Subcutaneous adipose tissue (tissue), 4 donors: ENCODE data around the gene RANBP9. TPM values are rescaled to one million over a fixed set of nuclear protein-coding genes. Genes with fewer than 3 reads are reported as not detected.

Experiments used
- CTCF ChIP-seq: fragments of 450-650 bp; IDR thresholded peaks from one replicate; pipeline ENCODE4 v1.5.1; 2016; ENCODE audit warnings: low read depth, mild to moderate bottlenecking, control low read depth, antibody characterized with exemption, moderate library complexity
- total RNA-seq, 4 donors: library from RNA; depleted of rRNA; stranded (reverse); fragments of >200 nt; gene quantifications; one replicate each; pipeline ENCODE4 v1.1.0, GENCODE V29; 2016

The RANBP9 gene
- 10 to 100 TPM; 35.2 to 63.3 (median 52.1) TPM for total RNA-seq

DNA sequence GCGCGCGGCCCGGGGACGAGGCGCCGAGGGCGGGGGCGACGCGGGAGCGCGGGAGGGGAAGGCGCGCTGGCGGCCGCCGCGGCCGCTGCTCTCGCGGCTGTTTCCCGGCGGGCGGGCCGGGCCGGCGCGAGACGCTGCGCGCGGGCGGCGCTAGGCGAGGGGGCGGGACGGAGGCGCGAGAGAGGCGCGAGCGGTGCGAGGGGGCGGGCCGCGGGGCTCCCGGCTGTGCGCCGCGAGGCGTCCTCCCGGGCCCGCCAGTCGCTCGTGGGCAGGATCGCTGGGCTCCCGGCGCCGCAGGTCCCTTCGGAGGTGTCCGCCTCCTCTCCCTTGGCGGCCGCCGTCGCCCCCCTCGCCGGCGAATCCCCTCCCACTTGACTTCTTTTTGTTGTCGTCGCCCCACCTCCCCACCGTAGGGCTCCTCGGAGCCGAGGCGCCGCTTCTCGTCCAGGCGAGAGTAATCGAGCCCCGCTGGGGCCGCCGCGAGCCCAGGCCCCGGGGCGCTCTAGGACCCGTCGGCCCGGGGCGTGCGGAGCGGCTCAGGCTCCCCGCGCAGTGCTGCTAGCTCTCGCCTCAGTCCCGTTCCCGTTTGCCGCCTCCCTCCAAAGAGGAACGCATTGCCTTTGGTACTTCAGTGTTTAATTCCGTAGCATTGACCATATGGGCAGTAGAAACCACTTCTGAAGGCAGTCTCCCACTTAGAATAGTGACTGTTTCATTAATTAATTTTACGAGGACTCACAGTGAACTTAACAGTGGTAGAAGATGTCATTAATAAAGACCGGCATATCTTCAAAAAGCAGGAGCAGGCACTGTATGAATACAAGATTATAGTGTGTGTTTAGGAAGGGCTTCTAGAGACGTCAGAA, at the start of gene RANBP9:
TSS of gene RANBP9 (minus strand) at position 103 of the 866 bp plus-strand sequence. CDS start 330 bp downstream, outside the sequence.
- TF ChIP-seq CTCF, result no peak

DNA sequence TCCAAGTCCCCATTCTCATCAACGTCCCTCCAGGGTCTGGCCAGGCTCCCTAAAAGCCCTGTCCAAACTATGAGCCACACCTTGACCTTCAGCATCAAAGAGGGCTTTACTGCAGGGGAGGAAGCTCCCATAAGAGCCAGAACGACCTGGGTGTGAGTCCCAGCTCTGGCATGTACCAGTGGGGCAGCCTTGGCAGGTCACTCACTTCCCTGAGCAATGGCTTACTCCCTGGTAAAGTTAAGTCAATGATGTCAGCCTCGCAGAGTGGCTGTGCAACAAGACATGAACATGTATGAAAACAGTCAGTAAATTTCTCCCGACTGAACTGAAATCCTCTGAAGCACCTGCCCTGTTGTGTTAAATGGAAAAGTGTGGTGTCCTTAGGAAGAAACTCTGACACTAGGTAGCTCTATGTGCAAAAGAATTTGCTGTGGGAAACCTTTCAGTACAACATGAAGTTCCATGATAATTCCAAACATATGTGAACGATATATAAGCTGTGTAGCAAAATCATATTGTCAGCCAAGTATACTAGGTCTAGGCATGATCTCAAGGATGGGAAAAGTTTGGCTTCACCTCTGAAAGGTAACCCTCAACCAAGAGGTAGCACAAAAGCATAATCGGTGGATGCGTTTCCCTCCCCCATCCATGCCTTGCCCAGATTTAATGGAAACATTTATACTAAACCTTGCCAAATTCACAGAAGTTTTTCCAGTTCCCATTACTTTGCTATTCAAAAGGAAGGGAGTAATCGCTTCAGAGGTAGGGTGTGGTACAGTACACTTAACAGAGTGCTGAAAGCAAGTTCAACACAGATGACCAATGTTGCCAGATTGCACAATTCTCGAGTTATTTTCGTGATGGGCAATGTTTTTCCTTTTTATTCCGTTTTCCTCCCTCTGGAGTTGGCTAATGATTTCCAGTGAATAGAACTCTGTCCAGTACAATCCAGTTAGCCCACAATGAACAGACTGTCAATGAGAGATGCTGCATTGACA, 49.0 kb upstream of the RANBP9 start:
- no peak for TF ChIP-seq CTCF

DNA sequence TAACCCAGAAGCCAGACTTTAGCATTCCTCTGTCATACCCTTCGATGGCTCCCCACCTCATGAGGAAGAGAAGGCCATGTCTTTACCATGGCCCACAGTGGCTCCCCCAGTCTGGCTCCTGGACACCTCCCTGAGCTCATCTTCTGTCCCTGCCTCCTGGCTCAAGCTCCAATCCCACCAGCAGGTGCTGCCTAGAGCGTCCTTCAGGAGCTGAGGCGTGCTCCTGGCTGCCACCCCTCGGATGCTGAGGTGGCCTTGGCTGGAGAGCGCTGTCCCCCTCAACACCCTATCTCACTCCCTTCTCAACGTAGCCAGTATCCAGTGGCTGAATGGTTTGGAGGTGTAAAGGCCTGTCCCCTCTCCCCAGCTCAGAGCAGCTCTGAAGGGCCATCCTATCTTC, 47.4 kb upstream of the RANBP9 start:
- no peak for TF ChIP-seq CTCF

DNA sequence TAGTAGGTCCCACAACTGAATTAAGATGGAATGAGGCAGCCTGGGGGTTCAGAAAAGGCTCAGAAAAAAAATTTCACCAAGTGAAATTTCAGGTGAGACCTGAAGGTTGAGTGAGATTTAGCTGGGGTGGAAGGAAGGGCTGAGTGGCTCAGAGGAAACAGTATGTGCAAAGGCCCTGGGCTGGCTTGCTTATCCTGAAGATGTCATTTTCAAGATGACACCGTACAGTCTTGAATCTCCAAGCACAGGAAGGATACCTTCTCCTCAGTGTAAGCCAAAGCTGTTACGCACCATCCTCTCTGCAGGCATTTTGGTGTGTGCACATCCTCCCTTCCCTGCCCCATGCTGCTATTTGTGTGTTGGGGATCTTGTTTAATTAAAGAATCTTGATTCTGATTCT, 43.0 kb upstream of the RANBP9 start:
- TF ChIP-seq CTCF, result no peak

DNA sequence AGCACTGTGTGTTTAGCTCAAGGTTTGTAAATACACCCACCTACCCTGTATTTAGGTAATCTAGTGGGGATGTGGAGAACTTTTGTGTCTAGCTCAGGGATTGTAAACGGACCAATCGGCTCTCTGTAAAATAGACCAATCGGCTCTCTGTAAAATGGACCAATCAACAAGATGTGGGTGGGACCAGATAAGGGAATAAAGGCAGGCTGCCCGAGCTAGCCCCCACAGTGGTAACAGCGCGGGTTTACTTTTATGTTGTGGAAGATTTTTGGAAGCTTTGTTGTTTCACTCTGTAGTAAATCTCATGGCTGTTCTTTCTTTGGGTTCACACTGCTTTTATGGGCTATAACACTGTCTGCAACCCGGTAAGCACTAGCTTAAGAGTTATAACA, 32.1 kb upstream of the RANBP9 start:
- TF ChIP-seq CTCF, result no peak

DNA sequence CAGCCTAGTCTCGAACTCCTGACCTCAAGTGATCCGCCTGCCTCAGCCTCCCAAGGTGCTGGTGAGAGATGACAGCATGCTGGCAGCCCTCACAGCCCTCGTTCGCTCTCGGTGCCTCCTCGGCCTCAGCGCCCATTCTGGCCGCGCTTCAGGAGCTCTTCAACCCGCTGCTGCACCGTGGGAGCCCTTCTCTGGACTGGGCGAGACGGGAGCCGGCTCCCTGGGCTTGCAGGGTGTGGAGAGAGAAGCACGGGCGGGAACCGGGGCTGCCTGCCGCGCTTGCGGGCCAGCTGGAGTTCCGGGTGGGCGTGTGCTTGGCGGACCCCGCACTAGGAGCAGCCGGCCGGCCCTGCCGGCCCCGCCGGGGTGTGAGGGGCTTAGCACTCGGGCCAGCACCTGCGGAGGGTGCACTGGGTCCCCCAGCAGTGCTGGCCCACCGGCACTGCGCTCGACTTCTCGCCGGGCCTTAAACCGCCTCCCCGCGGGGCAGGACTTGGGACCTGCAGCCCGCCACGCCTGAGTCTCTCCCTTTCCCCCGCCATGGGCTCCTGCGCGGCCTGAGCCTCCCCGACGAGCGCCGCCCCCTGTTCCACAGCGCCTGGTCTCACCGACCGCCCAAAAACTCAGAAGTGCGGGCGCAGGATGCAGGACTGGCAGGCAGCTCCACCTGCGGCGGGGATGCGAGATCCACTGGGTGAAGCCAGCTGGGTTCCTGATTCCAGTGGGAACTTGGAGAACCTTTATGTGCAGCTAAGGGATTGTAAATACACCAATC, 31.5 kb upstream of the RANBP9 start:
- TF ChIP-seq CTCF, result no peak
